CD8-positive, alpha-beta memory T cell (primary cell): ENCODE data around the gene NRIP1. TPM values are rescaled to one million over a fixed set of nuclear protein-coding genes. Genes with fewer than 3 reads are reported as not detected.
A peak's percentile ranks its signal among the peaks of the same experiment; 100 is the strongest.

Experiments
- CTCF ChIA-PET: fragments of 350-600 bp; sonication (Branson Sonifier 250); formaldehyde crosslinking; loops from one replicate; lab custom pipeline; 2021; ENCODE audit warnings: antibody characterized with exemption; lab: Charles Lee
- POLR2A ChIA-PET: fragments of 350-600 bp; sonication (Branson Sonifier 250); formaldehyde crosslinking; loops from one replicate; lab custom pipeline; 2021; ENCODE audit warnings: antibody characterized with exemption; lab: Charles Lee
- DNase-seq, 5 donors: peaks; one replicate each; pipeline versions ENCODE4 v3.0.0 to v3.0.0-alpha.2; 2020 to 2022; ENCODE audit warnings: mixed read lengths in 1 of 5
- H3K27ac ChIP-seq: one replicate; pipeline ENCODE4 v1.7.0; 2013; ENCODE audit warnings: low read depth, mild to moderate bottlenecking, low read length, moderate library complexity
- H3K27me3 ChIP-seq: 2 replicates; pipeline ENCODE4 v1.7.0; 2013; ENCODE audit warnings: low read length, mild to moderate bottlenecking; ENCODE audit not compliant: insufficient read depth, poor library complexity, severe bottlenecking
- H3K36me3 ChIP-seq: 2 replicates; pipeline ENCODE4 v1.7.0; 2013; ENCODE audit warnings: mild to moderate bottlenecking, low read length, moderate library complexity; ENCODE audit not compliant: insufficient read depth
- H3K4me1 ChIP-seq: 2 replicates; pipeline ENCODE4 v1.7.0; 2013; ENCODE audit warnings: mild to moderate bottlenecking, low read length, moderate library complexity; ENCODE audit not compliant: insufficient read depth
- H3K4me3 ChIP-seq: 2 replicates; pipeline ENCODE4 v1.7.0; 2013; ENCODE audit warnings: mild to moderate bottlenecking, low read length
- H3K9me3 ChIP-seq: 2 replicates; pipeline ENCODE4 v1.7.0; 2013; ENCODE audit warnings: mild to moderate bottlenecking, low read length
- H3K27ac Mint-ChIP-seq, 8 donors: one replicate each; pipeline ENCODE4 v1.8.0; 2020 to 2021; ENCODE audit warnings: mixed read lengths in 8 of 8, mild to moderate bottlenecking in 6 of 8, inconsistent platforms in 3 of 8, moderate library complexity in 3 of 8
- H3K27me3 Mint-ChIP-seq, 2 donors: one replicate each; pipeline ENCODE4 v1.8.0; 2020 to 2021; ENCODE audit warnings: mixed read lengths in 2 of 2, mild to moderate bottlenecking in 1 of 2, moderate library complexity in 1 of 2
- H3K36me3 Mint-ChIP-seq, 3 donors: one replicate each; pipeline ENCODE4 v1.8.0; 2020 to 2021; ENCODE audit warnings: mixed read lengths in 3 of 3, inconsistent platforms in 1 of 3, mild to moderate bottlenecking in 1 of 3
- H3K4me1 Mint-ChIP-seq, 3 donors: one replicate each; pipeline ENCODE4 v1.8.0; 2020 to 2021; ENCODE audit warnings: mixed read lengths in 3 of 3, inconsistent platforms in 1 of 3, mild to moderate bottlenecking in 1 of 3
- H3K4me3 Mint-ChIP-seq, 7 donors: one replicate each; pipeline ENCODE4 v1.8.0; 2020 to 2021; ENCODE audit warnings: mixed read lengths in 7 of 7, mild to moderate bottlenecking in 6 of 7, moderate library complexity in 4 of 7, inconsistent platforms in 2 of 7
- H3K9me3 Mint-ChIP-seq, 5 donors: one replicate each; pipeline ENCODE4 v1.8.0; 2020 to 2022; ENCODE audit warnings: mixed read lengths in 5 of 5, mild to moderate bottlenecking in 3 of 5, moderate library complexity in 2 of 5, inconsistent platforms in 1 of 5
- polyA plus RNA-seq: library from polyadenylated mRNA; unstranded; fragments of 300-500 nt; fragmentation: Illumina TruSeq; gene quantifications from one replicate; pipeline ENCODE4 v1.2.3, GENCODE V29; 2021
- total RNA-seq, 2 experiments: library from RNA; stranded (reverse); gene quantifications; one replicate each; pipeline ENCODE4 v1.2.3, GENCODE V29; 2021

NRIP1 gene
- total and polyA plus RNA-seq, 3 experiments from 2014 or later: 14.6 to 37.6 (median 15.7) TPM

DNA sequence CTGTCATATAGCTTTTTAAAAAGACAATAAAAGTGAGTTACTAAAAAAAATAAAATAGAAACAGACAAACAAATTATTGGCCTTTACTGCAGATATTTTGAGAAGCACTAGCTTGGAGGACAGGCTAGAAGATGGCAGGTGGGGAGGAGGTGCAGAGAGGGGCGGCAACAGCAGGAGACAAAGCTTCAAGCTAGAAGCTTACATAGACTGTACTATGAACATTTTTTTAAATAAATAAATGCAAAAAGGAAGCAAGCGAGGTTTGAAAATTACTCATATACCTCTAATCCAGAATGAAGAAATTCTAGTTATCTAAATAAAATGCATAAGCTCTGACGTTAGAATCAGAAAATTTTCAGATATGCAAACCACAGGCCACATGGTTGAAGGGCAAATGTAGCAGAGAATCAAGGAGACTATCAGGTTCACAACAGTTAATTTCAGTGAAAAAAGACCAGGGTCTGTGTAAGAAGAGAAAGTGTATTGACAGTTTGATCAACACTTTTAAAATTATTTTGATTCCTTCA, 54.9 kb downstream of the NRIP1 start:
- H3K27ac Mint-ChIP-seq: no peak overlapping the region
- H3K27me3 ChIP-seq: no peaks in the 10 kb centered on the region
- POLR2A ChIA-PET: no interaction called here
- no peaks in the 10 kb centered on the region for H3K9me3 Mint-ChIP-seq
- H3K9me3 ChIP-seq: no peaks in the 10 kb centered on the region
- peaks cover 26 to 36% (median 35%) of the 10 kb centered on the region in 3 donors for H3K4me1 Mint-ChIP-seq
- H3K36me3 ChIP-seq: no peaks in the 10 kb centered on the region
- peaks cover 0 to 10% (median 7%) of the 10 kb centered on the region in 3 donors for H3K36me3 Mint-ChIP-seq
- no peak overlapping the region for H3K27ac ChIP-seq
- no peak overlapping the region for H3K4me3 Mint-ChIP-seq
- no peak for DNase-seq
- no peak overlapping the region for H3K4me3 ChIP-seq
- peaks cover 0 to 4% of the 10 kb centered on the region in 2 donors for H3K27me3 Mint-ChIP-seq
- peaks cover 20% of the 10 kb centered on the region for H3K4me1 ChIP-seq
- CTCF ChIA-PET: no interaction called here

DNA sequence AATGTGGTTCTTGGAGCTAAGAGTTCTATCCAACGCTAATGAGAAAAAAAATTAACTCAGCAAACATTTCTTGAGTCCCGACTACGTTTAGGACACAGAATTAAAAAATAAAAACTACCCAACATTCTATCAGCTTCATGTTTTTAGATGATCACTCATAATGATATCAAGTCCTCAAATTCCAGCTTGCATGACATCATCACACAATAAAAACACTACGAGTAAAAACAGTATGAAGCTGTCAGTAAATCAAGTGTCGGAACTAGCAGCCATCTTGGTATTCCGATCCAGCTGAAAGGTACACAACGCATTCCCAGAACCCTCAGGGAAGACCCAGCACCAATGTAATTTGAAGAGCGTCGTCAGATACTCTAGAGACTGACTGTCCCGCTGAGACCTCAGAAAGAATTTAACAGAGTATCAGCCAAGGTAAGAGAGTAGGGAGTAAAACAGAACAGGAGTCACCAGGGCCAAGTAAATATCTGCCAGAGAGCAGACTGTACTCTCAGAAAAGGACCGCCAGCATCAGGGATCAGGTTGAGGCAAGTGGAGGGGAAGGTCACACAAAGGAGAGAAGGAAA, 57.0 kb downstream of the NRIP1 start:
- no peaks in the 10 kb centered on the region for H3K27me3 ChIP-seq
- peaks cover 0 to 7% (median 7%) of the 10 kb centered on the region in 3 donors for H3K36me3 Mint-ChIP-seq
- no peaks in the 10 kb centered on the region for H3K36me3 ChIP-seq
- no peaks in the 10 kb centered on the region for H3K9me3 Mint-ChIP-seq
- peaks cover 0 to 4% of the 10 kb centered on the region in 2 donors for H3K27me3 Mint-ChIP-seq
- peak overlapping the region in 1 of 8 donors; percentile 5 for H3K27ac Mint-ChIP-seq
- peaks cover 39 to 51% (median 39%) of the 10 kb centered on the region in 3 donors for H3K4me1 Mint-ChIP-seq
- H3K4me1 ChIP-seq: peaks cover 21% of the 10 kb centered on the region
- H3K9me3 ChIP-seq: no peaks in the 10 kb centered on the region
- no peak overlapping the region for H3K4me3 ChIP-seq
- ChIA-PET POLR2A (no interaction called here), CTCF (no interaction called here)
- H3K4me3 Mint-ChIP-seq: no peak overlapping the region
- H3K27ac ChIP-seq: no peak overlapping the region
- DNase-seq: no peak

DNA sequence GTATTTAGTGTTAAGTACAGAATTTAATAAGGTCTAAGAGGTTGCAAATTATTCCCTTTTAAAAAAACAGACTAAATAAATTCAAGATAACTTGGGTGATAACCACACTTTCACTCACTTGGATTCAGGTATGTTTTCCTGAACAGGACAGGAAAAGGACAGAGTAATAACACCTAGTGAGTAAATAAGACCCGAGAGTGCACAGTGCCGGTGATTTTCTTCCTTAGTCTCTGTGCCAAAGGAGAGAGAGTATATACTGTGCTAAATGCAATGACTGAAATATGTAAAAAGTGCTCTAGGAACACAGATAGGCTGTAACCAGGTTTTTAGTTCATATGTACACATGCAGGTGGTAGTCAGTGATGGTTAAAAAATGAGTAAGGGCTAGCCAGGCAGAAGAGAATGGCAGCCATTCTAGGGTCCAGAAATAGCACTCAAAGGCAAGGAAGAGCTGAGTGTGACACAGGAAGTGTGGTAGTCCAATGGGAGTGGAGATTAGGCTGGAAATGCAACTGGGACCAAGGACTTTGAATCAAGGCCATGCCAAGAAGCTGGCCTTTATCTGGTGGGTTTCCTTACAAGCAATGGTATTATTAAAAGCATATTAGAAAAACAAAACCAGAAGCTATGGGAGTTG, 58.1 kb downstream of the NRIP1 start:
- ChIA-PET POLR2A (no interaction called here), CTCF (no interaction called here)
- Histone ChIP-seq H3K4me3 (no peak overlapping the region), H3K27me3 (no peaks in the 10 kb centered on the region), H3K9me3 (no peaks in the 10 kb centered on the region), H3K4me1 (peaks cover 21% of the 10 kb centered on the region), H3K36me3 (no peaks in the 10 kb centered on the region), H3K27ac (no peak overlapping the region)
- peak overlapping the region in 5 of 8 donors; percentile 18 to 55 (median 31) for H3K27ac Mint-ChIP-seq
- no peaks in the 10 kb centered on the region for H3K9me3 Mint-ChIP-seq
- peaks cover 0 to 4% of the 10 kb centered on the region in 2 donors for H3K27me3 Mint-ChIP-seq
- no peak for DNase-seq
- H3K4me1 Mint-ChIP-seq: peaks cover 44 to 59% (median 45%) of the 10 kb centered on the region in 3 donors
- no peak overlapping the region for H3K4me3 Mint-ChIP-seq
- H3K36me3 Mint-ChIP-seq: peaks cover 0 to 7% (median 6%) of the 10 kb centered on the region in 3 donors

DNA sequence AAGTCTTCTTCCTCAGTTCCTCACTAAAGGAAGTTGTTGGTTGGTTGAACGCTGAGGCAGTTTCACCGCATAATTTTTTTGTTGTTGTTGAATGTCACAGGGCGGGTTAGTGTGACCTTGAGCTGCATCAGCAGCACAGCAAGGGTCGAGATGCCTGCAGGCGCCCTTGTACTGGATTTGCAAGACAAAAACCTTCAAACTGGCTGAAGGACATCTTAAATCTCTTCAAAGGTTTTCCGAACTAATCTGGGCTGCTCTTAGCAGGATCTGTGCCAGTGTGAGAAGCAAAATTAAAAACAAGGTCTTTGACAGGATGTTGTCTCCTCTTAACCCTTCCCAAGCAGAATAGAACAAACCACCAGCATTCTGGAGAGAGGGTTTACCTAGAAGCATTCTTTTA, 59.4 kb downstream of the NRIP1 start:
- peaks cover 0 to 4% of the 10 kb centered on the region in 2 donors for H3K27me3 Mint-ChIP-seq
- H3K36me3 Mint-ChIP-seq: peaks cover 0 to 7% (median 2%) of the 10 kb centered on the region in 3 donors
- ChIA-PET CTCF (no interaction called here), POLR2A (no interaction called here)
- H3K9me3 Mint-ChIP-seq: no peaks in the 10 kb centered on the region
- Histone ChIP-seq H3K27me3 (no peaks in the 10 kb centered on the region), H3K36me3 (no peaks in the 10 kb centered on the region), H3K4me3 (peak overlapping the region; percentile 41), H3K27ac (no peak overlapping the region), H3K9me3 (no peaks in the 10 kb centered on the region), H3K4me1 (peaks cover 21% of the 10 kb centered on the region)
- DNase-seq: peak in 2 of 5 donors; percentile 21 to 53
- peak overlapping the region in 7 of 8 donors; percentile 0 to 74 (median 41) for H3K27ac Mint-ChIP-seq
- H3K4me1 Mint-ChIP-seq: peaks cover 48 to 64% (median 50%) of the 10 kb centered on the region in 3 donors
- H3K4me3 Mint-ChIP-seq: peak overlapping the region in 5 of 7 donors; percentile 11 to 65 (median 32)

DNA sequence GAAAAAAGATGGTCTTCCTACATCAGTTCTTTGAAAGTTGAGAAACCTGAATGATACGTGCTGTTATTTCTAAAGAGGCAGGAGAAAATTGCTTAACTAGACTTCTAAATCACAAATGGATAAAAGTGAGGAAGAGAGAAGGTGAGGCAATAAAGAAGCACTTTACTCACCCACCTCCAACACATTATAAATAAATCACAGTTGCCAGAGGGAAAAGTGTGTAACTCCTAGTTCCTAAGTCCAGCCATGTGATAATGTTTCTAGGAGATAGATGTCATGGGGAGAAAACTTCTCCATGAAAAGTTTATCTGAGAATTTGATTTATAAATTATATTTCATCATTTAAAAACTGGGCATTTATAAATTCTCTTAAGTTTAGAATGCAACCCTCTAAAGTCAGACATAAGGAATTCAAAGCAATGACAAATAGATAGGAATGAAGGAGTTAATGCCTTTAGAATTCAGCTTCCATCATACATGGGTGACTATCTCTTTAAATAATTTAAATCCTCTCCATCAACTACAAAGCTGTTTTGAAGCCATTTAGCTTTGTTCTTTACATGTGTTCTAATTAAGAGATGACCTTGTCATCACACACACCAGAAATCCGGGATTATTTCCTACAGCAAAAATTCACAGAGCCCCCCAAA, 60.0 kb downstream of the NRIP1 start:
- H3K4me1 ChIP-seq: peaks cover 21% of the 10 kb centered on the region
- ChIA-PET CTCF (no interaction called here), POLR2A (no interaction called here)
- no peaks in the 10 kb centered on the region for H3K9me3 Mint-ChIP-seq
- H3K4me3 ChIP-seq: peak overlapping the region; percentile 41
- no peak for DNase-seq
- H3K4me3 Mint-ChIP-seq: peak overlapping the region in 4 of 7 donors; percentile 11 to 65 (median 30)
- no peaks in the 10 kb centered on the region for H3K36me3 ChIP-seq
- peaks cover 0 to 4% of the 10 kb centered on the region in 2 donors for H3K27me3 Mint-ChIP-seq
- H3K27ac ChIP-seq: no peak overlapping the region
- no peaks in the 10 kb centered on the region for H3K27me3 ChIP-seq
- peaks cover 50 to 69% (median 54%) of the 10 kb centered on the region in 3 donors for H3K4me1 Mint-ChIP-seq
- peaks cover 0 to 7% (median 2%) of the 10 kb centered on the region in 3 donors for H3K36me3 Mint-ChIP-seq
- H3K27ac Mint-ChIP-seq: peak overlapping the region in 5 of 8 donors; percentile 0 to 71 (median 13)
- H3K9me3 ChIP-seq: no peaks in the 10 kb centered on the region

DNA sequence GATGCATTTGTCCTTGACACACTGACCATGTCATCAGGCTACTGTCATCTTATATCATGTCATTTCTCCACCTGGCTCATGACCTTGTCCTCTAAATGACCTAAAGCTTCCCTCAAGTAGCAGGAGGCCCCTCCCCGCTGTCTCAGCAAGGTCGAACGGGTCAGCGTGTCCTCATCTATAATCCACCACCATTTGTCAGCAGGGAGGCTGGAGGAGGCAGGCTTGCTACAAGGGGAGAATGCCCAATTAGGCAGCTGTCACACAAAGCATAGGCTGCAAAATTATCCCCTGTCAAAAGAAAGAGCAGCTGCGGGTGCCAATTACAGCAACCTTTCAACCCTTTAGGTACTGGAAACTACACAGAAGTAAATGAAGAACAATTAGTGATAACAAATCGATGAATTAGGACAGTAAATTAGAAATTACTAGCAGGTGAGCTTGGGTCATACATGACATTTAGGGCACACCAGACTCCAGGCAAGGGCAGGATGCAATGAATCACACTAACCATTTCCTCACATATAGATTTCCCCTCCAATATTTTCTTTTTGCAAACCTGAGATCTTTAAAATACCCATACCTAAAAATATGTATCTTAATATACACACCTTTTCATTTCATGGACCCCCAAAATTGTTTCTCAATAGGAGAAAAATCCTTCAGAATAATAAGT, 61.2 kb downstream of the NRIP1 start:
- peak overlapping the region in 1 of 8 donors; percentile 44 for H3K27ac Mint-ChIP-seq
- H3K36me3 Mint-ChIP-seq: peaks cover 0 to 7% (median 2%) of the 10 kb centered on the region in 3 donors
- Histone ChIP-seq H3K4me1 (peaks cover 21% of the 10 kb centered on the region), H3K27me3 (no peaks in the 10 kb centered on the region), H3K27ac (no peak overlapping the region), H3K9me3 (no peaks in the 10 kb centered on the region), H3K36me3 (no peaks in the 10 kb centered on the region), H3K4me3 (no peak overlapping the region)
- CTCF ChIA-PET: no interaction called here
- peaks cover 51 to 73% (median 52%) of the 10 kb centered on the region in 3 donors for H3K4me1 Mint-ChIP-seq
- H3K9me3 Mint-ChIP-seq: no peaks in the 10 kb centered on the region
- no peak for DNase-seq
- POLR2A ChIA-PET: no interaction called here
- peak overlapping the region in 2 of 7 donors; percentile 4 to 38 for H3K4me3 Mint-ChIP-seq
- peaks cover 0 to 4% of the 10 kb centered on the region in 2 donors for H3K27me3 Mint-ChIP-seq

DNA sequence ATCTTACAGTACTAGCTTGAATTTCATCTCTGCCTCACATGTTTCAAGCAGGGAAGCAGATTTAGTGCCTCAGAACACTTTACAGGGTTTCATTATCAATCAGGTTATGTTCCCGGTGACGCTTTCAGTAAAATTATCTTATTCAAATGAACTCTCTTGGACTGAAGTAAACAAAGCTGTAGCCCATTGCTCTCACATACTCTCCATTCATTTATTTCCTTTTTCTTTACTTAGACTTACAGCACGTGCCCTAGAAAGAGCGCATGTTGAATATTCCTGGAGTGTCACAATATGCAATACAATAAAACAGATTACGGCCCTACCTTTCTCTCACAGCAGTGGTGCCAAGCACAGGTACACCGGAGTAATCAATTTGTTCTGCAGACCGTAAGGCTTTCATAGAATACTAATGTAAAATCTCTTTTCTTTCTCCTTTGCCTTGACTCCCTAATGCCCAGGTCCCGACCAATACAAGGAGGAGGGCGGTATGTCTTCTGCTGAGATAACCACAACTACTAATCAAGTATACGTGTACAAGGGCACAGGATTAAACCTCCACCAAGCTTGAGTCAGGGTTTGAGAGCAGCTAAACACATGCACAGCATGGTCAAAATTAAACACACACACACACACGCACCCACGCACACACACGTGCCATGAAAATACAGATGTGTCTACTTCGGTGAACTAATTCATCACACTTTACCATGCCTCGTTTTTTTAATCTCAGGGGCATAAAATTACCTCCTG, 62.8 kb downstream of the NRIP1 start:
- peak overlapping the region in 2 of 8 donors; percentile 16 to 36 for H3K27ac Mint-ChIP-seq
- peaks cover 0 to 3% (median 2%) of the 10 kb centered on the region in 3 donors for H3K36me3 Mint-ChIP-seq
- peaks cover 21% of the 10 kb centered on the region for H3K4me1 ChIP-seq
- DNase-seq: no peak
- POLR2A ChIA-PET: no interaction called here
- H3K4me1 Mint-ChIP-seq: peaks cover 50 to 68% (median 51%) of the 10 kb centered on the region in 3 donors
- H3K36me3 ChIP-seq: no peaks in the 10 kb centered on the region
- CTCF ChIA-PET: no interaction called here
- peak overlapping the region in 2 of 7 donors; percentile 0 to 35 for H3K4me3 Mint-ChIP-seq
- no peak overlapping the region for H3K4me3 ChIP-seq
- no peaks in the 10 kb centered on the region for H3K27me3 ChIP-seq
- H3K27me3 Mint-ChIP-seq: peaks cover 0 to 4% of the 10 kb centered on the region in 2 donors
- H3K9me3 Mint-ChIP-seq: no peaks in the 10 kb centered on the region
- no peak overlapping the region for H3K27ac ChIP-seq
- no peaks in the 10 kb centered on the region for H3K9me3 ChIP-seq
